Measurements from ENCODE around the gene IRS1.
A peak's percentile ranks its signal among the peaks of the same experiment; 100 is the strongest.

Gene IRS1

GRCh38 chr2:226825056-226825455, 25.4 kb upstream of the IRS1 start:
- ATAC-seq, result no peak

- ATAC-seq, result no peak
Measured at GRCh38 chr2:226818930-226819329, 19.3 kb upstream of the IRS1 start.

GRCh38 chr2:226813148-226813701, 13.6 kb upstream of the IRS1 start:
- no peak for ATAC-seq

GRCh38 chr2:226803410-226803809, 3.8 kb upstream of the IRS1 start:
- ATAC-seq, result no peak

- no peak for ATAC-seq
Measured at GRCh38 chr2:226802573-226802972, 3.0 kb upstream of the IRS1 start.

- peak; percentile 66 to 75 for ATAC-seq
Measured at GRCh38 chr2:226800941-226801784, 1.5 kb upstream of the IRS1 start.

- no peak for ATAC-seq
Measured at GRCh38 chr2:226799976-226800940, 638 bp upstream of the IRS1 start.

- peak; percentile 8 to 15 for ATAC-seq
Measured at GRCh38 chr2:226798422-226799210, 1.0 kb downstream of the IRS1 start.

- ATAC-seq, result no peak
Measured at GRCh38 chr2:226797989-226798421, 1.6 kb downstream of the IRS1 start.

GRCh38 chr2:226797289-226797988, 2.2 kb downstream of the IRS1 start:
- no peak for ATAC-seq

GRCh38 chr2:226796840-226797288, 2.8 kb downstream of the IRS1 start:
- no peak for ATAC-seq

GRCh38 chr2:226796012-226796839, 3.4 kb downstream of the IRS1 start:
- no peak for ATAC-seq

- ATAC-seq, result no peak
Measured at GRCh38 chr2:226795281-226796011, 4.2 kb downstream of the IRS1 start.

GRCh38 chr2:226794751-226795171, 4.9 kb downstream of the IRS1 start:
- no peak for ATAC-seq

GRCh38 chr2:226794196-226794661, 5.4 kb downstream of the IRS1 start:
- ATAC-seq, result no peak

- ATAC-seq, result no peak
Measured at GRCh38 chr2:226793646-226794045, 6.0 kb downstream of the IRS1 start.

GRCh38 chr2:226792155-226792881, 7.3 kb downstream of the IRS1 start:
- no peak for ATAC-seq

GRCh38 chr2:226791487-226792081, 8.0 kb downstream of the IRS1 start:
- peak; percentile 97 to 98 for ATAC-seq

Measured in activated CD4-positive, CD25-positive, alpha-beta regulatory T cell treated with anti-CD3 and anti-CD28 coated beads, Interleukin-2, amount 50 U/mL, for 24 hours (primary cell).